ENCODE data around the gene MRPS10.

GRCh38 chr6:42197555-42198362 lies 19.9 kb downstream of the MRPS10 start:
- TF ChIP-seq, protein P1, sequence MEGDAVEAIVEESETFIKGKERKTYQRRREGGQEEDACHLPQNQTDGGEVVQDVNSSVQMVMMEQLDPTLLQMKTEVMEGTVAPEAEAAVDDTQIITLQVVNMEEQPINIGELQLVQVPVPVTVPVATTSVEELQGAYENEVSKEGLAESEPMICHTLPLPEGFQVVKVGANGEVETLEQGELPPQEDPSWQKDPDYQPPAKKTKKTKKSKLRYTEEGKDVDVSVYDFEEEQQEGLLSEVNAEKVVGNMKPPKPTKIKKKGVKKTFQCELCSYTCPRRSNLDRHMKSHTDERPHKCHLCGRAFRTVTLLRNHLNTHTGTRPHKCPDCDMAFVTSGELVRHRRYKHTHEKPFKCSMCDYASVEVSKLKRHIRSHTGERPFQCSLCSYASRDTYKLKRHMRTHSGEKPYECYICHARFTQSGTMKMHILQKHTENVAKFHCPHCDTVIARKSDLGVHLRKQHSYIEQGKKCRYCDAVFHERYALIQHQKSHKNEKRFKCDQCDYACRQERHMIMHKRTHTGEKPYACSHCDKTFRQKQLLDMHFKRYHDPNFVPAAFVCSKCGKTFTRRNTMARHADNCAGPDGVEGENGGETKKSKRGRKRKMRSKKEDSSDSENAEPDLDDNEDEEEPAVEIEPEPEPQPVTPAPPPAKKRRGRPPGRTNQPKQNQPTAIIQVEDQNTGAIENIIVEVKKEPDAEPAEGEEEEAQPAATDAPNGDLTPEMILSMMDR (IDR thresholded peaks at IDR 0.05): no peak
- TF ChIP-seq POLR2A (IDR thresholded peaks at IDR 0.05): no peak

Measured in body of pancreas (tissue), 4 donors.